ENCODE results near the gene FAM193B.

DNA sequence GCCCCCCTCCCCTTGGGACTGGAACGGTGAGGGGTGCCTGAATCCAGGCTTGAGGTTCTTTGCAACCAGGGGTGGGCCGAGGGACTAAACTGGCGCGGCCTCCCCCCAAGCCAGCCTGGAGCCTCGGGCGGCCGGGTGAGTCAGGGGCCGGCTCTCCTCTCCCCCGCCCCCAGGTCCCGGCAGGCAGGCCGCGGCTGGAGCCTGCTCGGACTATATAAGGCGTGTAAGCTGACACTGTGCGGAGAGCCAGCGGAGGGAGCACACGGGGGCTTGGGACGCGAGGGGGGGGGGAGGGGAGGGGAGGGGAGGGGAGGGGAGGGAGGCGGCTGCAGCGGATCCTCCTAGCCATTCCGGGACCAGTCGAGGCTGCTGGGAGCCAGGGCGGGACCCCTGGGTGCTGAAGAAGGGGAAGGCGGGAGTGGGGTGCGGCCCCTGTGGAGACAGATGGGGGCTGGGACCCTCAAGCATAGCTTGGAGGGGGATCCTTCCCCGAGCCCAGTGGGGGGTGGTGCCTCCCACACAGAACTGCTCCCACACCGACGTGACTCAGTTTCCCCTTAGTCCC lies 57.6 kb downstream of the FAM193B start:
- TF ChIP-seq POLR2A (IDR thresholded peaks at IDR 0.05) (no peak), CTCF (IDR thresholded peaks at IDR 0.05) (no peak)
